Ovary (tissue), 9 donors: ENCODE data around the gene TRMO. TPM values are rescaled to one million over a fixed set of nuclear protein-coding genes. Genes with fewer than 3 reads are reported as not detected.
"Not testable (repeated sequence)": the region's sequence is repeated elsewhere in the genome, so short reads cannot be mapped to it uniquely, and the experiment has no call there.

ENCODE experiments used
- DNase-seq, 5 donors: peaks; one replicate each; pipeline ENCODE4 v3.0.0-alpha.2; 2019 to 2020
- H3K27ac ChIP-seq, 2 donors: fragments of 200-600 bp; one replicate each; pipeline versions ENCODE4 v1.5.1 to v1.8.0; 2019 to 2022
- H3K27me3 ChIP-seq: fragments of 200-600 bp; one replicate; pipeline ENCODE4 v1.8.0; 2022
- H3K36me3 ChIP-seq: fragments of 200-600 bp; sonication (generic); one replicate; pipeline ENCODE4 v1.5.1; 2019
- H3K4me1 ChIP-seq: one replicate; pipeline ENCODE4 v1.8.1; 2013; ENCODE audit warnings: mild to moderate bottlenecking, moderate library complexity; ENCODE audit not compliant: insufficient read depth
- H3K4me3 ChIP-seq: fragments of 200-600 bp; sonication (generic); one replicate; pipeline ENCODE4 v1.5.1; 2017
- H3K9me3 ChIP-seq, 2 donors: fragments of 200-600 bp in 1 of 2; sonication (generic) in 1 of 2; one replicate each; pipeline versions ENCODE4 v1.5.1 to v1.8.1; 2013 to 2019; ENCODE audit warnings: mild to moderate bottlenecking in 1 of 2, moderate library complexity in 1 of 2
- EP300 ChIP-seq: sonication (generic); formaldehyde crosslinking; IDR thresholded peaks from one replicate; pipeline ENCODE4 v1.6.1; 2017; ENCODE audit warnings: antibody characterized with exemption
- POLR2A ChIP-seq: fragments of 450-650 bp; IDR thresholded peaks from one replicate; pipeline ENCODE4 v1.6.1; 2017; ENCODE audit warnings: antibody characterized with exemption, mild to moderate bottlenecking, moderate library complexity
- WGBS, 3 donors: extraction: QIAGEN DNeasy Blood & Tissue Kit in 1 of 3; methylation state at CpG; one replicate each; pipeline versions ENCODE4 v1.1.5 to v1.1.7; 2013 to 2017; 5-methylcytosine and 5-hydroxymethylcytosine counted together
- intact Hi-C, 4 donors: fragments of 100-400 bp; cut with DNase I; formaldehyde crosslinking; loops; one replicate each; pipeline versions ENCODE4 v1.11.0 to v1.15.1; 2022 to 2023
- polyA plus RNA-seq, 2 donors: library from polyadenylated mRNA; stranded (reverse); fragments of 200-250 nt in 1 of 2; fragments of 350-450 nt in 1 of 2; fragmentation: Illumina TruSeq in 1 of 2; extraction: RNeasy Lipid Tissue Mini Kit (QIAGEN cat#74804) in 1 of 2; gene quantifications; one replicate each; pipeline ENCODE4 v1.2.3, GENCODE V29; 2013 to 2014
- total RNA-seq, 7 donors: library from RNA; depleted of rRNA in 2 of 7; stranded (reverse); fragments of >200 nt in 2 of 7; fragmentation: NEBNext Ultra II Directional in 3 of 7; extraction: Animal tissue kit (Norgen Biotek cat#: 25700) in 3 of 7; gene quantifications; one replicate each; pipeline versions ENCODE4 v1.1.0 to v1.2.4, GENCODE V29; 2016 to 2023
- TF ChIP-seq, protein P1 (sequence below), 3 donors: fragments of 450-650 bp in 2 of 3; fragments of 200-600 bp in 1 of 3; IDR thresholded peaks; one replicate each; pipeline versions ENCODE4 v1.5.1 to v1.8.0; 2016 to 2022; ENCODE audit warnings: antibody characterized with exemption in 3 of 3, mild to moderate bottlenecking in 1 of 3
- donor health status: DM: no; HTN: no; CAD: no; lungs with moderate emphysema.
- donor health status: DM: no; HTN: no; CAD: no.
- donor health status: Bipolar disorder and iron deficiency.
- donor health status: DM: yes; HTN: yes; CAD: no.
- donor health status: DM: no; HTN: no; CAD: no.
- donor health status: DM: yes; HTN: yes; CAD: no.

The TRMO gene
- total and polyA plus RNA-seq, 9 donors: 11.5 to 25.3 (median 15.3) TPM

DNA sequence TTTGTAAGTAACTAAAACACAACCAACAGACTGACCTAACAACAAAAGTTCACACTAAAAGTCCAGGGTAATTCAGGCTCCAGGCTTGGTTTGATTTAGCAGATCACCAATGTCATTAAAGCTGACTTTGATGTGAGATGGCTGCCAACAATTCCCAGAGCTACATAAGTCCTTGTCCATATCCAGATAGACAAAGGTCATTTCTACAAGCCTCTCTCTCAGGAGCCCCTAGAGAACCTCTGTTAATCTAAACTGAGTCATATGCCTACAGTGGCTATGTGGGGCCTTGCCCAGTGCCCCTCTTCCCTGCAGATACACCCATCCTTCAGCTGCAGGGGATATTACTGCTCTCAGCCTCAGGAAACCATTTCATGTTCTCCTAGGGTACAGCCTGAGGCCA lies 42.6 kb upstream of the TRMO start:
- no peaks in the 10 kb centered on the region for H3K27me3 ChIP-seq
- H3K36me3 ChIP-seq: no peaks in the 10 kb centered on the region
- no peak overlapping the region for H3K27ac ChIP-seq
- no peak for DNase-seq
- no peaks in the 10 kb centered on the region for H3K4me1 ChIP-seq
- TF ChIP-seq POLR2A (no peak), EP300 (no peak)
- TF ChIP-seq, protein P1, sequence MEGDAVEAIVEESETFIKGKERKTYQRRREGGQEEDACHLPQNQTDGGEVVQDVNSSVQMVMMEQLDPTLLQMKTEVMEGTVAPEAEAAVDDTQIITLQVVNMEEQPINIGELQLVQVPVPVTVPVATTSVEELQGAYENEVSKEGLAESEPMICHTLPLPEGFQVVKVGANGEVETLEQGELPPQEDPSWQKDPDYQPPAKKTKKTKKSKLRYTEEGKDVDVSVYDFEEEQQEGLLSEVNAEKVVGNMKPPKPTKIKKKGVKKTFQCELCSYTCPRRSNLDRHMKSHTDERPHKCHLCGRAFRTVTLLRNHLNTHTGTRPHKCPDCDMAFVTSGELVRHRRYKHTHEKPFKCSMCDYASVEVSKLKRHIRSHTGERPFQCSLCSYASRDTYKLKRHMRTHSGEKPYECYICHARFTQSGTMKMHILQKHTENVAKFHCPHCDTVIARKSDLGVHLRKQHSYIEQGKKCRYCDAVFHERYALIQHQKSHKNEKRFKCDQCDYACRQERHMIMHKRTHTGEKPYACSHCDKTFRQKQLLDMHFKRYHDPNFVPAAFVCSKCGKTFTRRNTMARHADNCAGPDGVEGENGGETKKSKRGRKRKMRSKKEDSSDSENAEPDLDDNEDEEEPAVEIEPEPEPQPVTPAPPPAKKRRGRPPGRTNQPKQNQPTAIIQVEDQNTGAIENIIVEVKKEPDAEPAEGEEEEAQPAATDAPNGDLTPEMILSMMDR (IDR thresholded peaks at IDR 0.05): no peak
- H3K9me3 ChIP-seq: no peaks in the 10 kb centered on the region
- H3K4me3 ChIP-seq: no peak overlapping the region
- intact Hi-C loops: no loop called here

DNA sequence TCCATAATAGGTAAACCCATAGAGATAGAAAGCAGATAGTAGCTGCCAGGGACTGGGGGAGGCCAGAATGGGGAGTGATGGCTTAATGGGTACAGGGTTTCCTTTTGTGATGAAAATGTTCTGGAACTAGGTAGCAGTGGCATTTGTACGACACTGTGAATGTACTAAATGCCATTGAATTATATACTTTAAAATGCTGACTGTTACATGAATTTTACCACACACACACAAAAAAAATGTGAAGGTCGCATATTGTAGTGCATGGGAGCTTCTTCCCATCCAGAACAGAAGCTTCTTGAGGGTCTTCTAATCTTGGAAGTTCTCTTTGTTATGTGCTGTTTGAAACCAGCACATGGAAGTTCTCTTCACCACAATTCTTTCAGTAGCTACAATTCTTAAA lies 40.9 kb upstream of the TRMO start:
- no peaks in the 10 kb centered on the region for H3K27me3 ChIP-seq
- 61 to 71% (median 69%) methylated on average over 2 of the region's 2 CpGs for WGBS, 3 donors
- no peak overlapping the region for H3K27ac ChIP-seq
- H3K4me1 ChIP-seq: no peaks in the 10 kb centered on the region
- H3K4me3 ChIP-seq: no peak overlapping the region
- intact Hi-C loops: no loop called here
- H3K36me3 ChIP-seq: no peaks in the 10 kb centered on the region
- no peak for DNase-seq
- TF ChIP-seq POLR2A (no peak), EP300 (no peak)
- TF ChIP-seq, protein P1 (IDR thresholded peaks at IDR 0.05): no peak
- H3K9me3 ChIP-seq: no peaks in the 10 kb centered on the region

DNA sequence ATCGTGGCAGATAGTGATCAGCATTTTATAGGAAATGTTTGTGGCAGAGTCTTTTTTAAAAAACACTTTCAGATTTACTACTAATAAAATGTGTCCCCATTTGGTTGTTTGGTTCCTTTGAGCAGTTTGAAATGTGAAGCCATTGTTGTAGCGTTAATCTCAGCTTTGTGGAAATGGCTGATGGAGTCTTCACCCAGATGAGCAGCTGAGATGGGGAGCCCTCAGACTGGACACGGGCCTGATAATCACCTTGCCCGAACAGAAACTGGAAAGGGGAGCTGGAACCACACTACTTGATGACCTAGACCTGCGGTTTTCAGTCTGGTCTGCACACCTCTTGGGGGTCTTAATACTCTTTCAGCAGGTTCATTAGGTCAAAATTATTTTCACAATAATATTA lies 40.3 kb upstream of the TRMO start:
- H3K4me1 ChIP-seq: no peaks in the 10 kb centered on the region
- 78 to 84% (median 83%) methylated on average over 5 of the region's 5 CpGs for WGBS, 3 donors
- no peak overlapping the region for H3K27ac ChIP-seq
- H3K27me3 ChIP-seq: no peaks in the 10 kb centered on the region
- intact Hi-C loops: no loop called here
- no peaks in the 10 kb centered on the region for H3K9me3 ChIP-seq
- TF ChIP-seq, protein P1 (IDR thresholded peaks at IDR 0.05): no peak
- TF ChIP-seq POLR2A (no peak), EP300 (no peak)
- H3K36me3 ChIP-seq: no peaks in the 10 kb centered on the region
- DNase-seq: no peak
- H3K4me3 ChIP-seq: no peak overlapping the region

DNA sequence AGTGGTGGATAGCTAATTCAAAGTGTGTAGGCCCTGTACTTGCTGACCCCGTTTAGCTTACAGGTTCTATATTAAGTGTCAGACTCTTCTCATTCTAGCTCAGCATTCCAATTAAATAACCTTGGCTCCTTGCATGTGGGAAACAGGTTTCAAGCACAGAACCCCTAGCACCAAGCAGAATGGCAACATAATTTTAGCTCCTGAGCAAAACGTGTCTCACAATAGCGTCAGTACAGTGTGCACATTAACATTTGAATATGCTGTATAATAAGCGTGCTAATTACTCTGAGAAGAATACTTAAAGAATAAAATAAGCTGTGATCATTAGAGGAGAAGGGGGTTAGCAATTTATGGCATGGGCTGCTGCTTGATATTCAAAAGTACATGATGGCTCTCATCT lies 39.8 kb upstream of the TRMO start:
- Histone ChIP-seq H3K4me1 (no peaks in the 10 kb centered on the region), H3K27ac (no peak overlapping the region), H3K4me3 (no peak overlapping the region), H3K36me3 (no peaks in the 10 kb centered on the region), H3K9me3 (no peaks in the 10 kb centered on the region), H3K27me3 (no peaks in the 10 kb centered on the region)
- intact Hi-C loops: no loop called here
- 67 to 77% (median 68%) methylated on average over 4 of the region's 4 CpGs for WGBS, 3 donors
- TF ChIP-seq, protein P1 (IDR thresholded peaks at IDR 0.05): no peak
- TF ChIP-seq POLR2A (no peak), EP300 (no peak)
- no peak for DNase-seq

DNA sequence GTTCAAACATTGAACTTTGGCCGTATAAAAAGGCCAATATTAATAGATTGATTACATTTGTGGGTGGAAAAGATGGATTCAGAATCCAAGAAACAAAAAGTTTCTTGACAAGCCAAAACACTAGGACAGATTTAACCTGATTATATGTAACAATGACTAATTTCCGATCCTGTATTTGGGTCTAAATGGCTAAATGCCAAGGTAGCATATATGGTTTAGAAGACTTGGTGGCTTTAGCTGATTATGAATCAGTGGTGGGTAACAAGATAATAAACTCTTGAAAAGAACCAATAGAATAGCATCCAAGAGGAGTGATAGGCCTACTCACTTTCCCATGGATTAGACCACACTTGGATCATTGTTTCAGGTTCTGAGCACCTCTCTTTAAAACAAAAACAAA lies 39.1 kb upstream of the TRMO start:
- Histone ChIP-seq H3K9me3 (no peaks in the 10 kb centered on the region), H3K4me1 (no peaks in the 10 kb centered on the region), H3K4me3 (no peak overlapping the region), H3K36me3 (no peaks in the 10 kb centered on the region), H3K27me3 (no peaks in the 10 kb centered on the region), H3K27ac (no peak overlapping the region)
- 87 to 92% (median 88%) methylated on average over 2 of the region's 2 CpGs for WGBS, 3 donors
- DNase-seq: no peak
- intact Hi-C loops: no loop called here
- TF ChIP-seq, protein P1 (IDR thresholded peaks at IDR 0.05): no peak
- no peak for TF ChIP-seq EP300
- no peak for TF ChIP-seq POLR2A

DNA sequence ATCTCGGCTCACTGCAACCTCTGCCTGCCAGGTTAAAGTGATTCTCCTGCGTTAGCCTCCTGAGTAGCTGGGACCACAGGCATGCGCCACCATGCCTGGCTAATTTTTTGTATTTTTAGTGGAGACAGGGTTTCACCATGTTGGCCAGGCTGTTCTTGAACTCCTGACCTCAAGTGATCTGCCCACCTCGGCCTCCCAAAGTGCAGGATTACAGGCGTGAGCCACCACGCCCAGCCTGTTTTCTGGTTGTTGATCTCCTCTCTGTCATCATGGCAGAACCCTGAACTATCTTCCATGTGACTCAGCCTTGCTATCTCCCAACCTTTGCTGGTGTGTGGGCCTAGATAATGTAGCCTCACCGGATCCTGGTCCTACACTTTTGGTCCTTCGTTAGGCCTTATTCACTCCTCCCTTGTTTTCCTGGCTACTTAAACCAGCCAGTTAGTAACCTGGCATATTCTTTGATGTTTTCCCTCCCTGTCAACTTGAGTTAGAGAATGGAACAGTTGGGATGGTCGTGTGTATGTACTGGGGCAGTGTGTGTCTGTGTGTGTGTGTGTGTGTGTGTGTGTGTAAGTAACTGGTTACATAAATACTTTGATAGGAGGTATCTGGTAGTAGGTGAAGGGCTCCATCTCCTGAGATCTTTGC lies 38.5 kb upstream of the TRMO start:
- intact Hi-C loops, H3K27ac ChIP-seq, DNase-seq, H3K27me3 ChIP-seq, H3K4me3 ChIP-seq, H3K36me3 ChIP-seq, H3K4me1 ChIP-seq, H3K9me3 ChIP-seq: not testable (repeated sequence)
- 79 to 81% (median 79%) methylated on average over 9 of the region's 9 CpGs for WGBS, 3 donors
